Upper lobe of left lung (tissue), 6 donors: ENCODE measurements around the gene HOXA4. TPM values are rescaled to one million over a fixed set of nuclear protein-coding genes. Genes with fewer than 3 reads are reported as not detected.
A peak's percentile ranks its signal among the peaks of the same experiment; 100 is the strongest.

ENCODE experiments used
- ATAC-seq, 2 donors: fragments of 200-7000 bp; cut with Tn5 transposase; one replicate each; pipeline ENCODE4 v1.9.1; 2022; ENCODE audit warnings: mild to moderate bottlenecking in 2 of 2, moderate library complexity in 2 of 2; ENCODE audit not compliant: low FRiP score in 2 of 2
- DNase-seq, 2 donors: peaks; one replicate each; pipeline ENCODE4 v3.0.0-alpha.2; 2019 to 2020
- H3K27ac ChIP-seq, 4 donors: fragments of 200-600 bp; sonication (generic); one replicate each; pipeline ENCODE4 v1.5.1; 2016 to 2019
- H3K27me3 ChIP-seq, 4 donors: fragments of 200-600 bp; sonication (generic); one replicate each; pipeline ENCODE4 v1.5.1; 2017 to 2019
- H3K36me3 ChIP-seq, 4 donors: fragments of 200-600 bp; sonication (generic); one replicate each; pipeline ENCODE4 v1.5.1; 2016 to 2019
- H3K4me1 ChIP-seq, 4 donors: fragments of 200-600 bp; sonication (generic); one replicate each; pipeline ENCODE4 v1.5.1; 2018 to 2019
- H3K4me3 ChIP-seq, 4 donors: fragments of 200-600 bp; sonication (generic); one replicate each; pipeline ENCODE4 v1.5.1; 2017 to 2019; ENCODE audit warnings: mild to moderate bottlenecking in 2 of 4, moderate library complexity in 1 of 4
- H3K9me3 ChIP-seq, 4 donors: fragments of 200-600 bp; sonication (generic); one replicate each; pipeline ENCODE4 v1.5.1; 2018 to 2019
- EP300 ChIP-seq, 4 donors: sonication (generic); formaldehyde crosslinking; IDR thresholded peaks; one replicate each; pipeline ENCODE4 v1.5.1; 2017; ENCODE audit warnings: antibody characterized with exemption in 4 of 4, control low read depth in 2 of 4
- POLR2A ChIP-seq, 4 donors: fragments of 450-650 bp; IDR thresholded peaks; one replicate each; pipeline ENCODE4 v1.5.1; 2016 to 2017; ENCODE audit warnings: antibody characterized with exemption in 4 of 4, mild to moderate bottlenecking in 2 of 4
- POLR2AphosphoS5 ChIP-seq, 2 donors: sonication (generic); formaldehyde crosslinking; IDR thresholded peaks; one replicate each; pipeline ENCODE4 v1.5.1; 2017; ENCODE audit warnings: antibody characterized with exemption in 2 of 2
- WGBS, 2 donors: methylation state at CpG; one replicate each; pipeline ENCODE4 v1.1.5; 2017 to 2018; 5-methylcytosine and 5-hydroxymethylcytosine counted together
- total RNA-seq, 6 donors: library from RNA; depleted of rRNA in 4 of 6; stranded (reverse); fragments of >200 nt in 4 of 6; gene quantifications; one replicate each; pipeline versions ENCODE4 v1.1.0 to v1.2.1, GENCODE V29; 2016 to 2021
- TF ChIP-seq, protein P1 (sequence below), 6 experiments: fragments of 450-650 bp in 4 of 6; fragments of 200-600 bp in 2 of 6; sonication (generic) in 2 of 6; IDR thresholded peaks; one replicate each; pipeline ENCODE4 v1.5.1; 2016 to 2019; ENCODE audit warnings: antibody characterized with exemption in 6 of 6
- donor health status: DM: no; HTN: no; CAD: no; lungs with moderate emphysema.
- donor health status: DM: no; HTN: yes; CAD: no; lungs with severe emphysema.

The HOXA4 gene
- total RNA-seq, 6 donors from 2014 or later = 1.5 to 10.5 (median 6.2) TPM

DNA sequence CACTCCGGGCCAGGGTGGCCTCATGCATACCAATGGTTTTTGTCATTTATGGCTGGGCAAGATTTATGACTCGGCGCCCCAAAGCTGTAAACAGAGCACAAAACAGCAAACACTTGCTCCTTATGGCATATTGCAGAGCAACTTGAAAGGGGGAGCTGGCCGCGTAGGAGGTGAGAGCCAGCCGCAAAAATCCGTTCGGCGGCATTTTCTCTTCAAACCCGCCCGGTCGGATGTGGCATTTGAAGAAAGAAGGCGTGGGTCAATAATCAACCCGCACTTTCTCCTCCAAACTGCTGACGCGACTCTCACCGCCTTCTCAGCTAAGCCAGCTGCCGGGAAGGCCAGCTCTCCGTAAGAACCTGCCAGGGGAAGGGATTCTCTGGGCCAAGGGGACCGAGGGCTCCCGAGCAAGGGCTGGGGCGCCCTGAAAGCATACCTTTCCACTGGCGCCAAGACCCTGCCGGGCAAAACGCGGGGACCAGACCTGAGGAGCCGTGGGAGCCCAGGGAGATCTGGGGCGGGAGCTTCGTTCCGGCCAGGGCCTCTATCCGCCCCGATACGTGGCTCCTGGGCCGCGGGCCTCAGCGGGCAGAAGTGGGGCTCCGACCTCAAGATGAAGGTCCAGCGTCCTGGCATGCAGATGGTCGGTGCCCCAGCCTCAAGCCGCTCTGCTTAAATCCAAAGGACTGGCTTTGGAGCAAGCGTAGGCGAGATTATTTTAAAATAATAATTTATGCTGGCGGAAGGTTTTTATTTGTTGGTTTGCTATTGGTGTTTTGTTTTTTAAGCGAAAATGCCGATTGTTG lies 15.1 kb downstream of the HOXA4 start:
- peak overlapping the region; percentile 29 to 59 (median 44) for H3K4me3 ChIP-seq
- peak in 1 of 2 donors; percentile 77 for DNase-seq
- no peaks in the 10 kb centered on the region for H3K9me3 ChIP-seq
- 43 to 54% methylated on average over 31 to 40 of the region's 45 CpGs for whole genome bisulfite sequencing, 2 donors
- no peaks in the 10 kb centered on the region for H3K36me3 ChIP-seq
- ATAC-seq = no peak
- peaks cover 15 to 31% (median 25%) of the 10 kb centered on the region in 4 donors for H3K4me1 ChIP-seq
- TF ChIP-seq EP300 (IDR thresholded peaks at IDR 0.05) (no peak), POLR2AphosphoS5 (IDR thresholded peaks at IDR 0.05) (peak; percentile 12 to 21)
- peaks cover 0 to 3% (median 1%) of the 10 kb centered on the region in 4 donors for H3K27me3 ChIP-seq
- peak overlapping the region; percentile 87 to 95 (median 90) for H3K27ac ChIP-seq

DNA sequence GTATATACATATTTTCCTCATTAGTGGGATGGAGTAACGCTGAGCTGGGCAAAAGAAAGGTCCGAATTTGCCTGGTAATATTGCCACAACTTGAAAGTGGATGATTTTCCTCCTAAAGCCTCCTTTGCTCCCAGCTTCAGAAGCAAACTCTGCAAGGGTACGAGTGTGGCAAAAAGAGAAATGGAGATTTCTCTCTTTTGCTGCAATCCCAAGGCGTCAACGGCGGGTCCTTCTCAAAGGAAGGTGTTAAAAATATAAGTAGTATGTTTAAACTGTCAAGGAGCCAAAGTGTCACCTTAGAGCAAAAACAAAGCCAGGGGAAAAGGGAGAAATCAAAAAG lies 15.7 kb downstream of the HOXA4 start:
- Histone ChIP-seq H3K4me3 (peak overlapping the region; percentile 29 to 59 (median 44)), H3K9me3 (no peaks in the 10 kb centered on the region), H3K4me1 (peaks cover 13 to 31% (median 25%) of the 10 kb centered on the region in 4 donors), H3K27me3 (peaks cover 0 to 3% (median 1%) of the 10 kb centered on the region in 4 donors), H3K36me3 (no peaks in the 10 kb centered on the region), H3K27ac (peak overlapping the region; percentile 87 to 95 (median 90))
- no peak for DNase-seq
- WGBS, 2 donors = 29 to 39% methylated on average over 6 of the region's 6 CpGs
- TF ChIP-seq POLR2A (IDR thresholded peaks at IDR 0.05) = no peak
- TF ChIP-seq, protein P1, sequence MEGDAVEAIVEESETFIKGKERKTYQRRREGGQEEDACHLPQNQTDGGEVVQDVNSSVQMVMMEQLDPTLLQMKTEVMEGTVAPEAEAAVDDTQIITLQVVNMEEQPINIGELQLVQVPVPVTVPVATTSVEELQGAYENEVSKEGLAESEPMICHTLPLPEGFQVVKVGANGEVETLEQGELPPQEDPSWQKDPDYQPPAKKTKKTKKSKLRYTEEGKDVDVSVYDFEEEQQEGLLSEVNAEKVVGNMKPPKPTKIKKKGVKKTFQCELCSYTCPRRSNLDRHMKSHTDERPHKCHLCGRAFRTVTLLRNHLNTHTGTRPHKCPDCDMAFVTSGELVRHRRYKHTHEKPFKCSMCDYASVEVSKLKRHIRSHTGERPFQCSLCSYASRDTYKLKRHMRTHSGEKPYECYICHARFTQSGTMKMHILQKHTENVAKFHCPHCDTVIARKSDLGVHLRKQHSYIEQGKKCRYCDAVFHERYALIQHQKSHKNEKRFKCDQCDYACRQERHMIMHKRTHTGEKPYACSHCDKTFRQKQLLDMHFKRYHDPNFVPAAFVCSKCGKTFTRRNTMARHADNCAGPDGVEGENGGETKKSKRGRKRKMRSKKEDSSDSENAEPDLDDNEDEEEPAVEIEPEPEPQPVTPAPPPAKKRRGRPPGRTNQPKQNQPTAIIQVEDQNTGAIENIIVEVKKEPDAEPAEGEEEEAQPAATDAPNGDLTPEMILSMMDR (IDR thresholded peaks at IDR 0.05) = no peak
- TF ChIP-seq EP300 (IDR thresholded peaks at IDR 0.05) = no peak
- TF ChIP-seq POLR2AphosphoS5 (IDR thresholded peaks at IDR 0.05) = no peak
- ATAC-seq = no peak

DNA sequence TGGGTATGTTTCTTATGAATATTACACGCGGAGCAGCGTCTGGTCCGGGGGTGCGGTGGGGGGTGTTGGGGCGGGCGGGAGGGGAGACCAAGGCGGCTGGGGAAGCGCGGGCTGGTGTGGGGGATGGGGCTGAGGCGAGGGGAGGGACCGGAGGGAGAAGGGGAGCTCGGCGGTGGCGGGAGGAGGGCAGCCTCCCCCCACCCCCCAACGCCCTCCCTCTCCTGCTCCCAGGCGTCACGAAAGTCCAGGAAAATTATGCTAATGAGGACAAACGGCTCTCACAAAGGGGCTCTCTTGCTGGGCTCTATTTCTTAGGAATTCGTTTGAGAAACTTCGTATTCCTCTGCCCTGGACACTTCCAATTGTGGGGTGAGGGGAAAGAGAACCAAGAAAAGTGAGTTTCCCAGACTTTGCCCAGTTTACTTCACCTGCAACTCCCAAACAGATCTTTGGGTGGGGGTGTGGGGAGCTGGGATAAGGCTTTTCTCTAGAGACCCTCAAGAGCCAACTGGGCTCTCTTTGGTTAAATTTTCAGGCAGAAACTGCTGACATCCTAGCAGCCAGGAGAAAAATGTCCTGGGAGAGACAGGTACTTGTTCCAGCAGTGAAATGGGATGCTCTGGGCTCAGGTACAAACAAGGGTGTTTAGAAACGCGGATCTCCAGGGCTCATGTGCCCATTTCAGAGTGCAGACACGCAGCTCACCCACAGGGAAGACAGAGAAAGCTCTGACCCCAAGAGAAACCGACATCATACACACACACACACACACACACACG lies 16.4 kb downstream of the HOXA4 start:
- Histone ChIP-seq H3K4me3 (peak overlapping the region; percentile 46 to 76 (median 60)), H3K27me3 (peaks cover 0 to 3% (median 1%) of the 10 kb centered on the region in 4 donors), H3K36me3 (no peaks in the 10 kb centered on the region), H3K9me3 (no peaks in the 10 kb centered on the region), H3K4me1 (peaks cover 11 to 32% (median 27%) of the 10 kb centered on the region in 4 donors), H3K27ac (peak overlapping the region; percentile 89 to 95 (median 91))
- WGBS, 2 donors = 21 to 38% methylated on average over 12 to 16 of the region's 26 CpGs
- DNase-seq (peak in 1 of 2 donors; percentile 80), ATAC-seq (peak; percentile 3 to 60)
- TF ChIP-seq EP300 (IDR thresholded peaks at IDR 0.05) = no peak
- TF ChIP-seq POLR2AphosphoS5 (IDR thresholded peaks at IDR 0.05) = peak in 1 of 2 donors; percentile 15
- TF ChIP-seq, protein P1 (IDR thresholded peaks at IDR 0.05) = no peak

DNA sequence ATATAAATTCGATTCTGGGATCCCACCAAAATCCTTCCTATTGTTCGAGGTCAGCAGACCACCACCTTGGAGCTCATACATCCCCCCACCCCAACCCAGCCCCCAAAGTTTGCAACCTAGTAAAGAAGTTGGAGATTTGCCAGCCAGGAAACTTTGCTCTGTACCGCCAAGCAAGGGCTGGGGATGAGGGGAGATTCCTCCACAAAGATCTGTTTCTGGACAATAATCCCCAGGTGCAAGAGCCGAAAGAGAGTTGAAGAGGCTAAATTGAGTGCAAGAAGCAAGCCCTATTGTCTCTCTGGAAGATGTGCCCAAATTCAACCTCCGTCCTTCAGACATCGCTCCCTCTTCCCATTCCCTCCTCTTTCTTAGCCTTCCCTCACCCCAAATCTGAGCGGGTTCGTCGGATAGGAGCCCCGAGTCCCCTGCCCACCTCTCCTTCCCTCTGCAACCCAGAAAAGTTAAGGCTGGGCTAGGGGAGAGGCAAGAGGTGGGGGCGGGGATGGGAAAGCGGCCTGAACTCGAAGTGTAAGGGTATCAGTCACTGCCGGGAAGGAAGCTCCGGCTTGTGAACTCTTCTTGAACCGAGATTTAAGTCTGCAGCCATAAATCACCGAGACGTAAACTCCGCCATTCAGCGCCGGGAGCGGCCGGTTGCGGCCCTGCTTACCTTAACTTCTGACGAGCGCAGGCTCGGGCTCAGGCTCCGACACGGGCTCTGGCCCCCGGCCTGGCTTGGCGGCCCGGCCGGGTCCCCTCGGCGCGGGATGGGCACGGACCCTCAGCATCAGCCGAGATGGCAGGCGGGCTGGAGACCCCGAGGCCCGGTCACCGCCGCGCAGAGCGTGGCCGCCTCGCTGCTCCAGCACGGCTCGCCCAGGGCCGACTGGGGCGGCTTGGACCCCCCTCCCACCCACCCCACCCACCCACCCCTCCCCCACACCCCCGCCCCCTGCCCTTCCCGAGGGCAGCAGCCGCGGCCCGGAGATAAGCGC lies 17.3 kb downstream of the HOXA4 start:
- Histone ChIP-seq H3K36me3 (no peaks in the 10 kb centered on the region), H3K27me3 (peaks cover 0 to 3% (median 1%) of the 10 kb centered on the region in 4 donors), H3K9me3 (no peaks in the 10 kb centered on the region), H3K27ac (peak overlapping the region; percentile 89 to 95 (median 91)), H3K4me1 (peaks cover 16 to 33% (median 28%) of the 10 kb centered on the region in 4 donors), H3K4me3 (peak overlapping the region; percentile 46 to 76 (median 60))
- peak in 1 of 2 donors; percentile 88 for DNase-seq
- ATAC-seq = peak in 1 of 2 donors; percentile 60
- TF ChIP-seq EP300 (IDR thresholded peaks at IDR 0.05) = peak in 3 of 4 donors; percentile 62 to 71 (median 70)
- peak in 2 of 4 donors; percentile 25 to 41 for TF ChIP-seq POLR2A (IDR thresholded peaks at IDR 0.05)
- peak; percentile 78 to 80 for TF ChIP-seq POLR2AphosphoS5 (IDR thresholded peaks at IDR 0.05)
- TF ChIP-seq, protein P1 (IDR thresholded peaks at IDR 0.05) = no peak
- 39 to 63% methylated on average over 27 to 30 of the region's 57 CpGs for WGBS, 2 donors
